Measurements from ENCODE around the gene FNTB. TPM values are rescaled to one million over a fixed set of nuclear protein-coding genes. Genes with fewer than 3 reads are reported as not detected.

Gene FNTB
- total and polyA plus RNA-seq, 2 donors: 12.8 to 13.0 TPM

DNA sequence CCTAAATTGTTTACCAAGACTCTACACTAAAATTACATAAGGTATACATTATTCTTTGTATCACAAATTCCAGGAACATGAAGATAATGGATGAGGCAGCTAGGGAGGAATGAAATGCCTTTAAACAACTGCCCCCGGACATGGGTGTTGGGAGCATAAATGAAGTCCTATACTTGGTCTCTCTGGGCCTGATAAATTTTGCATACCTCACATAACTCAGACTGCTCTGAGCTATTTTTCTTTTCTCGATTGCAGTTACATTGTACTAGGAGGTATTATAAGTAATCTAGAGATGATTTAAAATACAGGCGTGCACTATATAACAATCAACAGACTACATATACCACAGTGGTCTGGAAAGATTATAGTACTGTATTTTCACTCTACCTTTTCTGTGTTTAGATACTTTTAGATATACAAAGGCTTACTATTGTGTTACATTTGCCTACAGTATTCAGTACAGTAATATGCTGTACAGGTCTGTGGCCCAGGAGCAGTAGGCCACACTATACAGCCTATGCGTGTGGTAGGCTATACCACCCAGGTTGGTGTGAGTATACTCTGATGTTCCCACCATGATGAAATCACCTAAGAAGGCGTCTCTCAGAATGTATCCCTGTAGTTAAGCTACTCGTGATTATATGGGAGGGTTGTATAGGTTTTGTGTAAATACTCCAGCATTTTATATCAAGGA, 14.3 kb downstream of the FNTB start:
- no peak overlapping the region for H3K4me3 ChIP-seq (ENCODE audit: low read depth, low read length)
- H3K4me1 ChIP-seq (ENCODE audit: insufficient read depth): no peaks in the 10 kb centered on the region
- no peaks in the 10 kb centered on the region for H3K36me3 ChIP-seq (ENCODE audit: insufficient read depth)
- WGBS: 68% methylated on average over 6 of the region's 6 CpGs
- no peak overlapping the region for H3K27ac ChIP-seq (ENCODE audit: low read depth)
- no peak for DNase-seq (ENCODE audit: extremely low spot score)

GRCh38 chr14:65001723-65002122, 15.0 kb downstream of the FNTB start:
- Histone ChIP-seq H3K4me1 (ENCODE audit: insufficient read depth) (no peaks in the 10 kb centered on the region), H3K36me3 (ENCODE audit: insufficient read depth) (no peaks in the 10 kb centered on the region), H3K4me3 (ENCODE audit: low read depth, low read length) (no peak overlapping the region), H3K27ac (ENCODE audit: low read depth) (no peak overlapping the region)
- WGBS: 97% methylated on average over 6 of the region's 6 CpGs
- DNase-seq (ENCODE audit: extremely low spot score): no peak

GRCh38 chr14:65002586-65003210, 16.0 kb downstream of the FNTB start:
- H3K4me1 ChIP-seq (ENCODE audit: insufficient read depth): no peaks in the 10 kb centered on the region
- no peak overlapping the region for H3K27ac ChIP-seq (ENCODE audit: low read depth)
- no peak for DNase-seq (ENCODE audit: extremely low spot score)
- H3K36me3 ChIP-seq (ENCODE audit: insufficient read depth): no peaks in the 10 kb centered on the region
- no peak overlapping the region for H3K4me3 ChIP-seq (ENCODE audit: low read depth, low read length)
- WGBS: 78% methylated on average over 6 of the region's 6 CpGs

DNA sequence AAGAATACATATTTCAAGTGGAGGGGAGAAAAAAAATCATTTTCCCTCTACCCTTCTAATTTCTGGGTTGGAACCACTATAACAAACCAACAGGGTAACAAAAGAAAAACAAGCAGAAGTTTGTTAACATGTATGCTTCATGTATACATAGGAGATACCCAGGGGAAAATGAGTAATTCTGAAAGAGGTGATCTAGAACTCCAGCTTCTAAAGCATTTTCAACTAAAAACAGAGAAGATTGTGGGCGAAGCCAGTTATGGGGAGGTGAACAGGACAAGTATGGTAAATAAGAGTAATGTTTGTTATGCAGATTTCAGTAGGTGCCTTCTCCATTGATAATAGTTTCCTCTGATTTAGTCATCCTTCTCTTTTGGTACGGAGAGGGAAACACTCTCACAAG, 16.7 kb downstream of the FNTB start:
- 93% methylated on average over 2 of the region's 2 CpGs for WGBS
- no peaks in the 10 kb centered on the region for H3K36me3 ChIP-seq (ENCODE audit: insufficient read depth)
- H3K4me3 ChIP-seq (ENCODE audit: low read depth, low read length): no peak overlapping the region
- no peaks in the 10 kb centered on the region for H3K4me1 ChIP-seq (ENCODE audit: insufficient read depth)
- no peak for DNase-seq (ENCODE audit: extremely low spot score)
- H3K27ac ChIP-seq (ENCODE audit: low read depth): no peak overlapping the region

- no peak overlapping the region for H3K27ac ChIP-seq (ENCODE audit: low read depth)
- 85% methylated on average over 6 of the region's 6 CpGs for WGBS
- no peak overlapping the region for H3K4me3 ChIP-seq (ENCODE audit: low read depth, low read length)
- no peaks in the 10 kb centered on the region for H3K4me1 ChIP-seq (ENCODE audit: insufficient read depth)
- no peaks in the 10 kb centered on the region for H3K36me3 ChIP-seq (ENCODE audit: insufficient read depth)
- DNase-seq (ENCODE audit: extremely low spot score): no peak
Observed at GRCh38 chr14:65006261-65006721, 19.6 kb downstream of the FNTB start.

DNA sequence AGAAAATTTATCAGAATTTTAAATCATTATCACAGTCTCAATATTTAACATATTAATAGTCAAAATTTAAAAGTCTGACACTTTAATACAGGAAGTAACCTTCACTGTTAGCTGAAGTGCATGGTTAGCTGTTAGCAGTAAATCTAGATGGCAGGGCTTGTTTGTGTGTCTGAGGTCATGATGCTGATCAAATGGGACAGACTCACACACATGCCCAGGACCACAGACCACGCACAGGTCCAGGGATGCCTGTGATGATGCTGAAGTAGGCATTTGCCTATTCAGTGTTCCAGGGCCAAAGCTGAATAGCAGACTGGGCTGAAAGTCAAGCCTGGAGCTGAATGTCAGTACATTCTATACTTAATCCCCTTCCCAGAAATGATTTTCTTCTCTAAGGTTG, 20.5 kb downstream of the FNTB start:
- no peak overlapping the region for H3K4me3 ChIP-seq (ENCODE audit: low read depth, low read length)
- H3K27ac ChIP-seq (ENCODE audit: low read depth): no peak overlapping the region
- H3K4me1 ChIP-seq (ENCODE audit: insufficient read depth): no peaks in the 10 kb centered on the region
- no peaks in the 10 kb centered on the region for H3K36me3 ChIP-seq (ENCODE audit: insufficient read depth)
- no peak for DNase-seq (ENCODE audit: extremely low spot score)
- 86% methylated on average over 1 of the region's 1 CpG for WGBS

DNA sequence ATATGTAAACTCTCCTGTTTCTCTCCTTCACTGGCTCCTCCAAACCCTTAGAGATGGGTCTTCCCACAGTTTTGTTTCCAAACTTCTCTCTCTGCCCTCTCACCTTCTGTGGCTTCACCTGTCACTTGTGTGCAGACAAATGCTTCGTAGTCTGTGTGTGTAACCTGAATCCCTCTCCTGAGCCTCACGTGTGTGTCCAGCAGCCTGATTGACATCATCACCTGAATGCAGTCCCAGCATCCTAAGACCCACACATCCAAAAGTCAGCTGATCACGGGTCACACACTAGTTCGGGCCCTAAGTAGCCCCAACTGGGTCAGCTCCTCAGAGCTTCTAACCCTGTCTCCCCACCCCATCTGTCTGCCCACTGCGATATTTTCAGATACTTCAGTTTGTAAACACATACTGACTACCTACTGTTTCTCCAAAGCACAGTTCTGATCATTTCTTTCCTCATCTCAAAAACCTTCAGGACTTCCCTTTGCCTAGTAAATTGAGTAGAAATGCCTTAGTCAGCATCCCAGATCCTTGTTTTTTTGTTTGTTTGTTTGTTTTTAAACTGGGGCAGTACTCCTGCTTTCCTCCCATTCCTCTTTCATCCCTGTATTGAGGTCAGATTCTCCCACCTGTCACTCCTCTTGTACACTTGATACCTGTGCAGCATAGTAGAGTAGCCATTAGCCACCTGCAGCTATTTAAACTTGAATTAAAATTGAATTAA, 23.7 kb downstream of the FNTB start:
- whole genome bisulfite sequencing: 86% methylated on average over 5 of the region's 5 CpGs
- H3K4me3 ChIP-seq (ENCODE audit: low read depth, low read length): no peak overlapping the region
- no peak overlapping the region for H3K27ac ChIP-seq (ENCODE audit: low read depth)
- no peak for DNase-seq (ENCODE audit: extremely low spot score)
- no peaks in the 10 kb centered on the region for H3K36me3 ChIP-seq (ENCODE audit: insufficient read depth)
- no peaks in the 10 kb centered on the region for H3K4me1 ChIP-seq (ENCODE audit: insufficient read depth)

DNA sequence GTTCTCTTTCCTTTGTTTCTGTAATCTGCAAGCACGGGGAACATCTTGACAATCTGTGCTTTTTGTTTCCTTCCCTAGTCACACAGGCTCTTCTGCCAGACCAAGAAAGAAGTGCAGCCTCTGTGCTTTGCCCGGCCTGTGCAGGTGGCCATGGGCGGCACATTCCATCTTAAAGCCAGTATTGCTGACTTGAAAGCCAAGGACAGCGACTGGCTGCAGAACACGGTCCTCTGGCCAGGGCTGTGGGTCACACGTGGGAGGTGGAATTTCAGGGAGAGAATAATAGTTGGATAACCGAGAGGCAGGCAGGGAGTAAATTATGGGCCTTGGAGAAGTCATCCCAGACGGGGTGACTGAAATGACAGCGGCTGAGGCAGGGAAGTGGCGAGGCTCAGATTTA, 24.8 kb downstream of the FNTB start:
- Histone ChIP-seq H3K4me3 (ENCODE audit: low read depth, low read length) (no peak overlapping the region), H3K4me1 (ENCODE audit: insufficient read depth) (no peaks in the 10 kb centered on the region), H3K36me3 (ENCODE audit: insufficient read depth) (no peaks in the 10 kb centered on the region), H3K27ac (ENCODE audit: low read depth) (no peak overlapping the region)
- 87% methylated on average over 10 of the region's 10 CpGs for WGBS
- no peak for DNase-seq (ENCODE audit: extremely low spot score)

- DNase-seq (ENCODE audit: extremely low spot score): no peak
- WGBS: 72% methylated on average over 4 of the region's 4 CpGs
- H3K4me3 ChIP-seq (ENCODE audit: low read depth, low read length): no peak overlapping the region
- H3K4me1 ChIP-seq (ENCODE audit: insufficient read depth): no peaks in the 10 kb centered on the region
- no peak overlapping the region for H3K27ac ChIP-seq (ENCODE audit: low read depth)
- no peaks in the 10 kb centered on the region for H3K36me3 ChIP-seq (ENCODE audit: insufficient read depth)
Observed at GRCh38 chr14:65012353-65012752, 25.7 kb downstream of the FNTB start.

DNA sequence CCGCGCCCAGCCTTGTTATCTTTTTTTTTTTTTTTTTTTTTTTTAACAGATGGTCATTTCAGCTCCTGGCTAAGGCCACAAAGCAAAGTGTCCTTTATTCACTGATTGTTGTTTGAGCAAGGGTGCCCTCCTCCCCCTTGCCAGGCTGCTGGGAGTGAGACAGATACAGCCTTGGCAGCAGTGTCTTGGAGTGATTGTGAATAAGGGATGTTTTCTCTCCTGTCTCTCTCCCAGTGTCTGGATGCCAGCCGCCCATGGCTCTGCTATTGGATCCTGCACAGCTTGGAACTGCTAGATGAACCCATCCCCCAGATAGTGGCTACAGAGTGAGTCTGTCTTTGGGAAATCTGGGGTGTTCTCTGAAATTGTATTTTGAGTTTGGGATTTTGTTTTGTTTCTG, 28.7 kb downstream of the FNTB start:
- 94% methylated on average over 3 of the region's 3 CpGs for WGBS
- Histone ChIP-seq H3K4me3 (ENCODE audit: low read depth, low read length) (no peak overlapping the region), H3K4me1 (ENCODE audit: insufficient read depth) (no peaks in the 10 kb centered on the region), H3K36me3 (ENCODE audit: insufficient read depth) (no peaks in the 10 kb centered on the region), H3K27ac (ENCODE audit: low read depth) (no peak overlapping the region)
- DNase-seq (ENCODE audit: extremely low spot score): no peak

- WGBS: 90% methylated on average over 4 of the region's 4 CpGs
Observed at GRCh38 chr14:65016471-65016870, 29.8 kb downstream of the FNTB start.

GRCh38 chr14:65019944-65020566, 33.4 kb downstream of the FNTB start:
- DNase-seq (ENCODE audit: extremely low spot score): peak; percentile 64
- WGBS: 59% methylated on average over 9 of the region's 9 CpGs
- H3K4me1 ChIP-seq (ENCODE audit: insufficient read depth): no peaks in the 10 kb centered on the region
- no peak overlapping the region for H3K4me3 ChIP-seq (ENCODE audit: low read depth, low read length)
- no peaks in the 10 kb centered on the region for H3K36me3 ChIP-seq (ENCODE audit: insufficient read depth)
- no peak overlapping the region for H3K27ac ChIP-seq (ENCODE audit: low read depth)

More at GRCh38 chr14:65016471-65016870, 29.8 kb downstream of the FNTB start:
- Histone ChIP-seq H3K4me3 (ENCODE audit: low read depth, low read length) (no peak overlapping the region), H3K36me3 (ENCODE audit: insufficient read depth) (no peaks in the 10 kb centered on the region), H3K27ac (ENCODE audit: low read depth) (no peak overlapping the region), H3K4me1 (ENCODE audit: insufficient read depth) (no peaks in the 10 kb centered on the region)
- DNase-seq (ENCODE audit: extremely low spot score): no peak

- H3K36me3 ChIP-seq (ENCODE audit: insufficient read depth): no peaks in the 10 kb centered on the region
- no peak for DNase-seq (ENCODE audit: extremely low spot score)
- no peaks in the 10 kb centered on the region for H3K4me1 ChIP-seq (ENCODE audit: insufficient read depth)
- H3K27ac ChIP-seq (ENCODE audit: low read depth): no peak overlapping the region
- 95% methylated on average over 5 of the region's 5 CpGs for WGBS
- no peak overlapping the region for H3K4me3 ChIP-seq (ENCODE audit: low read depth, low read length)
Observed at GRCh38 chr14:65024957-65025356, 38.3 kb downstream of the FNTB start.

All from urinary bladder (tissue), 4 donors.